Stimulated activated CD4-positive, alpha-beta T cell treated with anti-CD3 and anti-CD28 coated beads, TNF-alpha, amount 100 ng/mL, for 24 hours (primary cell): ENCODE data around the gene FMO3.

Source experiments
- DNase-seq, 3 experiments: peaks; one replicate each; pipeline ENCODE4 v3.0.0-alpha.2; 2020; ENCODE audit warnings: low read depth in 3 of 3

The FMO3 gene

DNA sequence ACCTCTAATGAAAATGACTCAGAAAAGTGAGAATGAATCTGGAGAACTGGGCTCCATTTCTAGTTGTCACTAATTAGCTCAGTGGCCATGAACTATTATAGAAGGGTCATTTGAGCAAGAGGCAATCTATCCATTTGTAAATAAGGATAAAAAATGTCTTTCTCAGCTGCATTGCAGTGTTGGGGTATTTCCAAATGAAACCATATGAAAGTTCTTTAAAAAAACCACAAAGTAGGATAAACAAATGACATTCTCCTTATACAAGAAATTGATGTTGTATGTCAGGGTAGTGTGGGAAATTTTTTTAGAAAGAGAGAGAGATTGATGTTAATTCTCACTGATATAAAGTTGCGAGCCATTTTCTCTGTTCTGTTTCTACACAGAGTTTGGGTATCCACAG, 26.0 kb downstream of the FMO3 start:
- no peak for DNase-seq

- no peak for DNase-seq
Observed at GRCh38 chr1:171117085-171117484, 26.4 kb downstream of the FMO3 start.

- DNase-seq: no peak
Observed at GRCh38 chr1:171119648-171120047, 28.9 kb downstream of the FMO3 start.

GRCh38 chr1:171122299-171122698, 31.6 kb downstream of the FMO3 start:
- no peak for DNase-seq

GRCh38 chr1:171122893-171123292, 32.2 kb downstream of the FMO3 start:
- DNase-seq: no peak

GRCh38 chr1:171126504-171126903, 35.8 kb downstream of the FMO3 start:
- DNase-seq: no peak

- DNase-seq: no peak
Observed at GRCh38 chr1:171127099-171127498, 36.4 kb downstream of the FMO3 start.

DNA sequence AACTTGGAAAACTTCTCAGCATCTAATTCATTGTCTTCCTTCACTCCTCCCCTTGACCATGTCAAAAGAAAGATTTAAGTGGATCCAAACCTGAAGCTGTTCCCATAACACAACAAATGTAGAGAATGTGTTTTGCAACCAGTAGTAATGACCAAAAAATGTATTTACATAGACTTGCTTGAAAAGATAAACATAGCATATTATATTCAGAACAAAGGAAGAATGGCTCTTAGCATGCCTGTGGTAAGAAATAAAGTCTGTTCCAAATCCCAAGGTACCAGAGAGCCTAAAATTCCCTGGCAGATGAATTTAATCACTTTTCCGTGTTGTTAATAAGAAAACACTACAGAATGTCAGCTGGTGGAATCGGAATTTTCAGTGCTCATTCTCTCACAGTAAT, 36.8 kb downstream of the FMO3 start:
- no peak for DNase-seq

DNA sequence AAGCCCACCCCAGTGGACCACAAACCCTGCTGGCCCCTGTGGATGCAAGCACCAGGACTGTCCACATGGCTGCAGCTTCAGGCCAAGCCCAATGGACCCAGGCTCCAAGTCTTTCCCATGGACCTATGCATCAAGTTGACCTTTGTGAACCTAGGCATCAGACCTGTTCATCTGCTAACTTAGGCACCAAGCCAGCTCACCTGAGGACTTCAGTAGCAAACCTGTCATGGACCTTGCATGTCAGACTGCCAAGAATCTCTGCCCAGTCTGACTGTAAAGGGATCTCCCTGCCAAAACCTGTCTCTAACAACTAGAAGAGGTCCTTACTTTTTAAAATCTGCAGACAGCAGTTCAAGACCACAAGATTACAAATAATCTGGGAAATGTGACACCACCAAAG, 37.8 kb downstream of the FMO3 start:
- DNase-seq: no peak

- DNase-seq: no peak
Observed at GRCh38 chr1:171134204-171134923, 43.7 kb downstream of the FMO3 start.

GRCh38 chr1:171137580-171137979, 46.9 kb downstream of the FMO3 start:
- DNase-seq: no peak

GRCh38 chr1:171138980-171139379, 48.3 kb downstream of the FMO3 start:
- no peak for DNase-seq

- DNase-seq: no peak
Observed at GRCh38 chr1:171139890-171140289, 49.2 kb downstream of the FMO3 start.

DNA sequence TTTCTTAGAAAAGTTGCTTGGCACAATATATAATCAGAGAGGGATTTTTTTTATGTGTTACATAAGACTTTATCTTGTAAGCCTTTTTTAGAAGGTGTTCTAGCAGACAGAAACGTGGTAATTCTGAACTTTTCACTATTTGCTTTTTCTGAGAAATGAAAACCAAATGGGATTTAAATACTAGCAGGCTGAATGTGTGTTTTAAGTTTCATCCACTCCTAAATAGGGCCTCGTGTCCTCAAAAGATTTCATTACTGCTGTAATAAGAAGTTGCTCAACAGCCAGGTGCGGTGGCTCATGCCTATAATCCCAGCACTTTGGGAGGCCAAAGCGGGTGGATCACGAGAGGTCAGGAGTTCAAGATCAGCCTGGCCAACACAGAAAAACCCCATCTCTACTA, 49.7 kb downstream of the FMO3 start:
- DNase-seq: no peak

GRCh38 chr1:171140956-171141687, 50.4 kb downstream of the FMO3 start:
- no peak for DNase-seq

DNA sequence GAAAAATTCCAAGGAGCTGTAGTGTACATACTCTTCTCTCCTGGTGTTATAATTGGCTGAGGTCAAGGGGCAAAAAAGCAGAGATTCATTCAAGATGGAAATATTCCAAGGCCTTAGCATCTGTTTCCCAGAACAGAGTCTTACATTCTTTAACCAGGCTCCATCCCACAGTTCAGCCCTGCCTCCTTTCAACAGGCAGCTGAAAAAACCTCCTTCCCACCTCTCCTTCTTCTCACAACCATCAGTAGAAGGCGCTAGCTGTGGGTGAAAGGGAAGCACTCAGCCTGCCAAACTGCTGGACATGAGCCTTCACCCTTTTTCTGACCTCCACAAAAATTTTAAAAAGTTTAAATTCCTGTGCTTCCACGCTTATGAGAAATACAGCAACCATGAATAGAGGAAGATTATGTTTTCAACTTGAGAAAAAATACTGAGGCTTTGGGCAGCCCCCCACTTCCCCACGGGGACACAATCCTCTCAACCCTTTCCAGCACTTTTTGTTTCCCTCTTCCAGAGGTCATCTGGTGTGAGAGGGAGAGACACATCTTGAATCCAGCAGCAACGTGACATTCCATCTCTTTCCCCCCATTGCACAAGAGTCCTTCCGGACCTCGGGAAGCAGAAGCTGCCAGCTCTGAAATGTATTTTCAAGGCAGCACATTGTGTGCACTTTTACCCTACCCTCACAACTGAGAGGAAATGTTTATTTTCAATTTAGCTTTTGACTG, 51.1 kb downstream of the FMO3 start:
- no peak for DNase-seq

DNA sequence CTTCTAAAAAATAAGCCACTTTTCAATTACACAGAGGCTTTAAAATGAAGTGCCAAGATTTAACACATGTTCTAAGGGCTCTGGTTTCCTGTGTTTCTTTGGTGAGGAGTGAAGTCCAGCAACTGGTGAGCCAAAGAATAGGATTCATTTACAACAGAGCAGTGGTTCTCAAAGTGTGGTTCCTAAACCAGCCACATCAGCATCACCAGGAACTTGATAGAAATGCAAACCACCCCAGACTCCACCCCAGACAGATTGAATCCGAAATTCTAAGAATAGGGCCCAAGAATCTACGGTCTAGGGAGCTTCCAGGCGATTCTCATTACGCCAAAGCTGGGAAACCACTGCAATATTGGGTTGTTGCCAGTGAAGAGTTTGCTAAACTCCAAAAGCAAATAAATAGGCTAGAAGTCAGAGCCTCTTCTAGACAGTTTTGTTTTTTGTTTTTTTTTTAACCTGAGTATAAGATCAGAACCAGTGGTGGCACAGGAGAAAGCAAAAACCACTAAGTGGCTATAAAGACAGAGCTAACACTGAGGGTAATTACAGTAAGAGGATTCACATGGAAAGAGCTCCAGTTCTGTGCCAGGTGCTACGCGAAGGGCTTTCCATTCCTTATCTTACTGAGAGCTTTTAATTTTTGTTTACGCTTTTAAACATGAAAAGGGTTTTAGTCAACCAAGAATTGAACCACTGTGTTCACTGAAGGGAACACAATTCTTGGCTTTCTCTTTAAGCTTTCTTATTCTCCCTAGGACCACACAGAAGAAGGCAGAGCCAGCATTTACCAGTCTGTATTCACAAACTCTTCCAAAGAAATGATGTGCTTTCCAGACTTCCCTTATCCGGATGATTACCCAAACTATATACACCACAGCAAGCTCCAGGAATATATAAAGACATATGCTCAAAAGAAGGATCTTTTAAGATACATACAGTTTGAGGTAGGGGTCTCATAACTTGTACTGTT, 52.0 kb downstream of the FMO3 start:
- DNase-seq: no peak

DNA sequence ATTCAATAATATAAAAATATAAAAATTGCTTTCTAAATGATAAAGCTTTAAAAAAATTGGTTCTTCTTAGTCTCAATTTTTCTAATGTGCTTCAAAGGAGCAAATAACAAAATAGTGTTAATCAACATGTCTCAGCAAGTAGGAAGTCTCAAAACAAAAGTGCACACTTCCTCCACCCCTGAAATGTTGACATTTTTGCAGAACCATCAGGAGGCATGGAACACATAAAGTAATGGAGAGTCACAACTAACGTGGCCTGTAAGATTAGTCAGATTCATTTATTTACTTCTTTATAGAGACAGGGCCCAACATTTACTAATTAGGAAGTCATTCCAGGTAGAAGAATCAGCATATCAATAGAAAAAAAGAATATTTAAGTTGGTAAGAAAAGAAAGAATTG, 59.5 kb downstream of the FMO3 start:
- no peak for DNase-seq

DNA sequence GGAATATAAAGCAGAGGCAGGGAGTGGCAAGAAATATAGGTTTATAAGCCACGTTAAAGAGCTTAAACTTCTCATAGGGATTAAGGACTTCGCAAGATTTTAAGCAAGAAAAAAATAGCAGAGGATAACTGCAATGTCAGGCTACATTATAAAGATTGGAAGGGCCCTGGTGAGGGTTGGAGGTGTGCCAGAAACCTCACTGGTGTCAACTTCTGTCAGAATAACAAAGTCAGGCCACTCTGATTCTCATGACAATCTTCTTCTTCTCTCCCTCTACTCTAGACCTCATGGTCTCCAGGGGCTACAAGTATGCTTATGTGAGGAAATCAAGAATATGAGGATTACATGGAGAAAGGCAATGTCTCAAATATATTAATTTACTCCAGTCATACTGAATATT, 61.8 kb downstream of the FMO3 start:
- no peak for DNase-seq

DNA sequence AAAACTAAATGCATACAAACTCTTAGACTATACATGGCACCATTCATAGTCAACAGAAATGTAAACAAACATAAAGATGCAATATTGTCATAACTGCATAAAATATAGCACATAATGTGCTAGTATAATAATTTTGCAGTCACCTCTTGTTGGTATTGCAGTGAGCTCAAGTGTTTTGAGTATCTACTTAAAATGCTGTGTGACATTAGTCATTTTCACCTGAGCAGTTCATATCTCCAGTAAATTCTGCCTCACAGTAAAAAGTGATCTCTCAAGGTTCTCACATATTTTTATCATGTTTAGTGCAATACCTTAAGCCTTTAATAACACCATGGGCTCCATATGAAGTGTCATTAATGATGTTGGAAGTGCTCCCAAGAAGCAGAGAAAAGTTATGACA, 64.8 kb downstream of the FMO3 start:
- DNase-seq: no peak

DNA sequence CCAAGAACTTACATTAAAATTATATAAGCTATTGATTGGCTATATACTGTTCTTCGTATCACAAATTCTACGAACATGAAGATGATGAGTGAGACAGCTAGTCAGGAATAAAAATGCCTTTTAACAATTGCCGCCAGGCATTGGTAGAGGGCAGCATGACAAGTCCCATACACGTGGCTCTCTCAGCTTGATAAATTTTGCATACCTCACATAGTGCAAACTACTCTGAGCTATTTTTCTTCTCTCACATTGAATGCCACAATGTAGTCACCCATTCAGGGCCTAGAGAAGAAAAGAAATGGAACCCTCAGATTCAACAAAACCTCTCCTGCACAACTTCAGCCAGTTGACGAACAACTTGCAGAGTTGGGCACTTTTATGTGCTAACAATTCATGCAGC, 67.4 kb downstream of the FMO3 start:
- no peak for DNase-seq

- no peak for DNase-seq
Observed at GRCh38 chr1:171158551-171158950, 67.8 kb downstream of the FMO3 start.
